HG02852 (cell line): ENCODE data around the gene CDS2.
A peak's percentile ranks its signal among the peaks of the same experiment; 100 is the strongest.

ENCODE experiments used
- ATAC-seq: cut with Tn5 transposase; IDR thresholded peaks from one replicate; pipeline ENCODE4 v1.9.1; 2021; ENCODE audit warnings: mild to moderate bottlenecking, moderate library complexity; ENCODE audit not compliant: unreplicated experiment

The CDS2 gene

DNA sequence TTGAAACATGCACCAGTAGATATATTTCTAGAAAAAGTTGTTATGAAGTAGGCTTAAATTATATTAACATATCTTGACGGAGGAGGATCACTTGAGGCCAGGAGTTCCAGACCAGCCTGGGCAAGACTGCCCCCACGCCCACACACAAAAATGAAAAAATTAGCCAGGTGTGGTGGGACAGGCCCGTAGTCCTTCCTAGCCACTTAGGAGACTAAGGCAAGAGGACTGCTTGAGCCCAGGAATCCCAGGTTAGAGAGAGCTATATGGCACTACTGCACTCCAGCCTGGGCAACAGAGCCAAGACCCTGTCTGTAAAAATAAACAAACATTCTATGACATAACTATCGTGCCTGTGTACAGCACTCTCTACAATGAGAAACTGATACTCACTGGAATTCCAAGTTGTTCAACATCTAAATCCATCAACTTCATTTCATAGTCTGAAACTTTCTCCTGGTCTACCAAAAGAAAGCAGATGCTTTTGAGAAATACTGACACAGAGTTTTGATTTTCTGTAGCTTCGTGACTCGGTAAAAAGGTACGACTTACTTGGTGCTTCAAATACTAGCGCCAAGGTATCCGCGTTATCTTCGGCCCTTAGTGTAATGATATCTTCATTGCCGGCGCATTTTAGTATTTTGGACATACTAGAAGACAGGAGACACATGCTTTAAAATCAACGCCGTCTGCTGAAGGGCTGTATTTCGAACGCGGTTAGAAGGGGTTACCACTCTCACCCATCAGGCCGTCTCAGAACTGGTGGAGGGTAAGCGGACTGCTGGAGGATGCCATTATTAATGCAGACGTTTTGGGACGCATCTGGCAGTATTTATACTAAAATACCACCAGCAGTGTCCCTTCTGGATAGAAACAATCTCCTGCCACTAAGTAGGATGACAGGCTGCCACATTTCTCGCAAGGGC, 8.3 kb upstream of the CDS2 start:
- ATAC-seq = no peak

DNA sequence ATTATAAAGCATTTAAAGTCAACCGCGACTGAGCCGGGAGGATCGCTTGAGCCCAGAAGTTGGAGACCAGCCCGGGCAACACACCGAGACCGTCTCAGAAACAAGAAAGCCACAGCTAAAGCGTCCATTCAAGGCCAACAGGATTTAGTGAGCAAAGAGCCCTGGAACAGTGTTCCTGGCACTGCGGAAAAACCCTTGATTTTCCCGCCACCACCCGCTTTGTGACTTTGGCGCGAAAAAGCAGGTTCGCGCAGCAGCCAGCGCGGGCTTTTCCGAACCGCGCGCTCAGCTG, 7.7 kb upstream of the CDS2 start:
- ATAC-seq = no peak

DNA sequence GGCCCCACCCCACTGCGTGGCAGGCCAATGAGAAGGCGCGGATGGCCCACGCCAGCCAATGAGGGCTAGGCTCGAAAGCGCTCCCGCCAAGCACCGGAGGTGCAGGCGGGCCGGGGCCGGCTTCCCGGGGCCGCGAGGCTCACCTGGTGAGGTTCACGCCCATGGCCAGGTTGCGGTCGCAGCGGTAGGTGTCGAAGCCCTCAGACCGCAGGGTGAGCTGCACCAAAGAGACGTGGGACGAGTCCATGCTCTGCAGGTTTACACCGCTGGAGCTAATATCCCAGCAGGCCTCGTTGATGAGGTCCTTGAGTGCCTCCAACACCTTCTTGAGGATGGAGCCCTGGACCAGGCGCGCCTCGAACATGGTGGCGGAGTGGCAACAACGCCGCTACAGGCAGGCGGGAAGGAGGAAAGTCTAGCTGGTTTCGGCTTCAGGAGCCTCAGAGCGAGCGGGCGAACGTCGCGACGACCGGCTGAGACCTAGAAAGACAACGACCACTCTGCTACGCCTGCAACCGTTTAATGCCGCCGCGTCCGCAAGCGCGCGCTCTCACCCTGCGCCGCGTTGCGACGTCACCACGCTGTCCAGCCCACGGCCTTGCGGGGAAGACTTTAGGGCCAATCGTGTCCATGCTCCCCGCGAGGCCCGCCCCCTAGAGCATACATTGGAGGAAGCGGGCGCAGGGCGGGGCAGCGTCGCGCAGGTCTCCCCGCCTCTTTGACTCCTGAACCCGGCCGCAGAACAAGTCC, 7.2 kb upstream of the CDS2 start, which contains the start of gene PCNA:
Gene PCNA, minus strand, starts transcription at position 524 of the 750 bp plus-strand sequence. Its CDS starts 160 bp downstream, at position 364.
- ATAC-seq = peak; percentile 96

DNA sequence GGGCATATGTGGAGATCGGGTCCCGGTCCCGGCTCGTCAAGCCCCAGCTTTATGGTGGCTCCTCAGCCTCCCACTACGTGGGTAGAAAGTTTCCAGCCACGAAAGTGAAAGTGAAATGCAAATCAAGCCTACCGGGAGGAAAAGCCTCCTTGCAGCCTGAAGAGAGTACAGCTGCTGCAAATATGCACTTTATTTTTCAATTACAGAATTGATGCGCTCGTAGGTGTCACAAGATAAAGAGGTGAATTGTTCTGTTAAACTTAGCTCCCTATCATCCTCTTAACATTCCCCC, 6.7 kb upstream of the CDS2 start:
- ATAC-seq = no peak

DNA sequence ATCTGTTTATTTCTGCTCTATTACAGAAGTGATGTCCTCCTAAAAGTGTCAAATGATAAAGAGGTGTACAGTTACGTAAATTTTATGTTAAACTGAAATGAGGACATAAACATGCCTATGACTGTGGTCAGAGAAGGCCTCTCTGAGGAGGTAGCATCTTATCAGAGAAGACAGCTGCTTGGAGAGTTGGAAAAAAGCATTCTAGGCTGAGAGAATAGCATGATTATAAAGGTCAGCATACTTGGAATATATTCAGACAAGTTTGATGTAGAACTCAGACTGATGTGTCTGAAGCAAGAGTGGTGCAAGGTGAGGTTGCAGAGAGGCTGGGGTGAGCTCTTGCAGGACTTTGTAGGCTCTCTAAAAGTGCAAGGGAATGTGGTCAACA, 3.9 kb upstream of the CDS2 start:
- ATAC-seq = no peak

DNA sequence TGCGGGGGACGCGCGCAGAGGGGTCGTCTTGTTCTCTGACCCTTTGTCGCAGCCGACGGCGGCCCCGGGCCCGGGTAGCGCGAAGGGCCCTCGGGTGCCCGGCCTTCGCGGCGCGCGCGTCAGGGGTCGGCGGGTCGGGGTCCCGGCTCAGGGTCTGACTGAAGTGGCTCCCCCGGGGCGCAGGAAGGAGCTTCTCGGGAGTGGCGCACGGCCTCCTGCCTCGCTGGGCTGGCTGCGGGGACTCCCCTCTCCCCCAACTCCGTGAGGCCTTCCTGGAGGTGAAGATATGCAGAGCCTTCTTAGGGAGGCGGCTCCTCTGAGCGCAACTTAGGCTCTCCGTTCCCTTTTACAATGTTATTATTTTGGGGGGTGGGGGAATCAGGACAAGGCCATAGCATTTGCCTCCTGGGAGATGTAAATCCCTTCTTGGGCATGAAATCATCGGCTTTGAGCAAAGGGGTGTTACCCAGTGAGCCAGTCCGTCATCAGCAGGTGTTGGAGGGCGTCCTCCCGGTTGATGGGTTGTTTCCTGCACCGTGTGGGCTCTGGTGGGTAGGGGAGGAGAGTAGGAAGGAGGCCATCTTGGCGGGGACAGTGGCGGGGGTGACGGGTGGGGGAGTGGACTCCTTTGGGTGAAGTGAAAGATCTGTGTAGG, 523 bp downstream of the CDS2 start:
- peak; percentile 18 for ATAC-seq

DNA sequence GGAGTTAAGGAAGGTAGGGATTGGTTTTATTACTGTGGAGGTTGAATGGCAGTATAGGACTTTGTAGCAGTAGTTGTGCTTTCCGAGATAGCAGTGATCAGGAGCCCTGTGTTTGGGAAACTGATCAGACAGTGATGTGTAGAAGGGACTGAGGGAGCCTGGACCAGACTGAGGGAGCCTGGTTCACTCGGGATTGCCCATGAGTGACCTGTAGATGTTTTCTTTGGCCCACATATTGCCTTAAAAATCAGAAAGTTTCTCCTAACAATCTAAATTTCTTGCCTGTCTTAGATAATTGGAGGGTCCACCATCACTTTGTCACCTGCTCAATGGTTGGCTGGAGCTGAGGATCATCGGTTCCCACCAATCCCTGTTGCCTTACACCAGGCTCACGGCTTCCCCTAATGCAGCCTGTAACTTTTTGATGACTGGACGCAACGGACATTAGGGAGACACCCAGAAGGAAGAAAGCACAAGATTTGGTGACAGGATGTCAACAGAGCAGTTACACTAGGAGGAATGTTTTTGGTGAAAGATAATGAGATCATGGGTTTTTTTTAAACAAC, 1.1 kb downstream of the CDS2 start:
- ATAC-seq = no peak

DNA sequence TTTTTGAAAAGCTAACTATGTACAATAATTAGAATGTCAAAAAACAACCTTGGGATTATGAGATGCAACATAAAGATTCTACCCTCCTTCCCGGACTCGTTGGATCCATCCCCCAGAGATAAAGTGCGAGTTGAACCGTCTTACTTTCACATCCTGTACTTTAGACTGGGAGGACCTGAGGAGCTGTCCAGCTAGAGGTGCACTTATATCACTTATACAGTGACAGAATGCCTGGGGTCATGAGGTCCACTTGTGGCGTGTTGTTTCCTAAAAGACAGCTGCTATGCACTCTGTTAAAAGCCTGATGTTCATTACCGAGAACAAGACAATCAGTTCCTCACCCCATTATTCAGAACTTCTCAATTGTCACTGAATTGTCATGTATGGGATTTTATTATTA, 2.1 kb downstream of the CDS2 start:
- no peak for ATAC-seq

DNA sequence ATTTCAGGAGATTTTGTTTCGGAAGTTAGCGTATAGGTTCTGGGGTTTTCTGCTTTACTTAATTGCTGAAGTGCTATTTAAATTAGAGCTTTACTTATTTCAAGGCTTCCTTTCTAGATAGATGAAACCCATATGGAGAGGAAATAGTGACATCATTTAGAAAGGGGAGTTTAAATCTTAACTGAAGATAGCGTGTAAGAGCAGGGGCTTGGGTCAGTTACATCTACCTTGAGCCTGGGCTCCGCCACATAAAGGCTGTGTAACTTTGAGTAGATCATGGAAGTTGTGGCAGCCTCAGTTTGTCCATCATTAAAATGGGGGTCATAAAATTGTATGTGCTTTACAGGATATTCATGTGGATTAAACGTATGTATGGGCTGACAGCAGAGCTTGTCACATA, 4.7 kb downstream of the CDS2 start:
- no peak for ATAC-seq

DNA sequence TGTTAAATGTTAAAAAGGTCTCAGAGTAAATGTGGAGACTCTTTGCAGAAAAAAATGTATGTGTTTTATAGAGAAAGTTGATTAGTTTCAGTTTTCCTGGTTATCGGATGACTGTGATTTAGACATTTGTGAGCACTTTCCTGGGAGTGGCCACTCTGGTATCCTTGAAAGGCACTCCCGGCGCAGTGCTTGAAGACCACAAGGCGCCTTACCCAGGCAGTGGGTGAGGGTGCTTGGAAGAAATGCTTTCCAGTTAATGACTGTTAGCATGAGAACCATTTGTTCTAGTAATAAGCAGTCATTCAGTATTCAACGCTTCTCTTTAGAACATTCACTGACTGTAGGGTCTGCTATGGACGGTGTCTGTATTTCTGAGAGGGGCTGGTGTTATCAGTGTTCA, 7.2 kb downstream of the CDS2 start:
- no peak for ATAC-seq

DNA sequence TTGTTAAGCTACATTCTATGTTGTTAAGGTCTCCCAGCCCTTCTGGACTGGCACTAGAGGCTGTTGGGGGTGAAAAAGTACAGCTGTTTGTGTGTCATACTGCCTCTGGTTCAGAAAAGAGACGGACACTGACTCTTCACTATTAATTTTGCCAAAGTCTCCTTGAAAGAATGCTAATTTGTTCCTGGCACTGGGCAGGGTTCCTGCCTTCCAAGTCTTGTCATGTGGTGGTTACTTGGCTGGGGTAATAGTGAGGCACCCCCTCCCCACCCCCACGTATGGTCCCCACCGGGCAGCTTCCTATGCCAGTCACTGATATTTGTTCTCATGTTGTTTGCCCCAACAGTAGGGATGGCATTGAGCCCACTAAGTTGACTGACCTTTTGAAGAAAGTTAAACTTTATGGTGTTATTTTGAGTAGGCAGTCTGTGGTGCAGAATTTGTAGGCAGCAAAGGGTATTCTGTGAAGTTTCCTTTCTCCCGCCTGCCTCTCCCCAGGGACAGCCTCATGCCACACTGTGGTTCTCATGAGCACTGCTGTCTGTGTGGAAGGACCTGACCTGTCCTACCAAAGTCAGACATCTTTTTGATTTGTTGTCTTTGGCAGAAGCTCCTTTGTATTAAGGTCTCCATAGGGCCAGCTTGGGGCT, 8.7 kb downstream of the CDS2 start:
- no peak for ATAC-seq

DNA sequence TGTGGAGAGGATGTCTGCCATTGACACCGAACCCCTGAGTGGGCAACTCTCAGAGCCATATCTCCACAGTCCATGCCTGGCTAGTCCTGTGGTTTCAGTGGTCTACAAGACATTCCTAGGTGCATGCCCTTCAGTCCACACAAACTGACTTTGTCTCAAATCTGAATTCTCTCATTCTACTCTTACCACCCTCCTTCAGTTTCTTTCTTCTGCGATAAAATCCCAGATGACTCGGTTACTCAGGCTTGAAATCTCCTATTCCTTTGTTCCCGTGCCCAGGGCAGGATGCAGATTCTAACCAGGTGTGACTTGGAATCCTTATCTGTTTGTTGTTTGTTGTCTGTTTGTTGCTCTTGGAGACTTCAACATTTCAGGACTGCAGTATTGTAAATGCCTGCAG, 9.3 kb downstream of the CDS2 start:
- no peak for ATAC-seq

DNA sequence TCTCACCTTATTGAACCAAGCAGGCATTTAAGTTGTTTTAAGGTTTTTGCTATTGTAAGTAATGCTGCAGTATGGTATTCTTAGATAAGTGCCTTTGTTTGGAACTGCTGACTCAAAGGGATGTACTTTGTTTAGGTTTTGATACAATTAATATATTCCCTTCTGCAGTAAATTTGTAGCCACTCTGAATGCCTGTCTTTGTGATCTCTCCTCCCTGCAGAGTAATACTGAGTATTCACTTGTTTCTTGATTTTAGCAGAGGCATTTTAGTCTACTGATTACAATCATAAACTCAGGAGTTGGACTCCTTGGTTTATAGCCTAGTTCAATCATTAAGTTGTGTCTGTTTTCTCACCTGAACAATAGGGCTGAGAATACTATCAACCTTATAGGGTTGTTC, 13.4 kb downstream of the CDS2 start:
- no peak for ATAC-seq

DNA sequence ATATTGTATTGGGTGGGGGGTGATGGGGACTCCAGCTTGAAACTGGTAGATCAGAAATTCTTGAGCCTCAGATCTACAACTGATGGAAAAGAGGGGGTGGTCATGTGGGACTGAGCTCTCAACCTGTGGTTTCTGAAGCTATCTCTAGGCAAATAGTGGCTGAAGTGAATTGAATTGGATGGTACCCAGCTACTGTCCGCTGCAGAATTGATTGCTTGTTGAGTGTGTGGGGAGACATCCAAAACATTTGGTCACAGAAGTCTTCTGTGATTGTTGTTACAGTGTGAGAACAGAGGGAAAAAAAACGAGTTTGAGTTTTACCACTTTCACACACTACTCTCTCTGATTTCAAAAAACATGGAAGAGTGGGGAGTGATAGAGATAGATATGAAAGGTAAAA, 14.8 kb downstream of the CDS2 start:
- no peak for ATAC-seq

DNA sequence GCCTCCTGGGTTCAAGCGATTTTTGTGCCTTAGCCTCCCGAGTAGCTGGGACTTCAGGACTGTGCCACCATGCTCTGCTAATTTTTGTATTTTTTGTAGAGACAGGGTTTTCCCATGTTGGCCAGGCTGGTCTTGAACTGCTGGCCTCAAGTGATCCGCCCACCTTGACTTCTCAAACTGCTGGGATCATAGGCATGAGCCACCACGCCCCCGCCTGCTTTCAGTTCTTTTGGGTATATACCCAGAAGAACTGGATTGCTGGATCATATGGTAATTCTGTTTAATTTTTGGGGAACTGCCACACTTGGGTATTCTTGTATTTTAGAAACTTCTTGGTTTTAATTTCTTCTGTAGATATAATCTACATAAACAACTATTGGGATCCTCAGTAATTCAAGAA, 17.0 kb downstream of the CDS2 start:
- ATAC-seq = no peak

DNA sequence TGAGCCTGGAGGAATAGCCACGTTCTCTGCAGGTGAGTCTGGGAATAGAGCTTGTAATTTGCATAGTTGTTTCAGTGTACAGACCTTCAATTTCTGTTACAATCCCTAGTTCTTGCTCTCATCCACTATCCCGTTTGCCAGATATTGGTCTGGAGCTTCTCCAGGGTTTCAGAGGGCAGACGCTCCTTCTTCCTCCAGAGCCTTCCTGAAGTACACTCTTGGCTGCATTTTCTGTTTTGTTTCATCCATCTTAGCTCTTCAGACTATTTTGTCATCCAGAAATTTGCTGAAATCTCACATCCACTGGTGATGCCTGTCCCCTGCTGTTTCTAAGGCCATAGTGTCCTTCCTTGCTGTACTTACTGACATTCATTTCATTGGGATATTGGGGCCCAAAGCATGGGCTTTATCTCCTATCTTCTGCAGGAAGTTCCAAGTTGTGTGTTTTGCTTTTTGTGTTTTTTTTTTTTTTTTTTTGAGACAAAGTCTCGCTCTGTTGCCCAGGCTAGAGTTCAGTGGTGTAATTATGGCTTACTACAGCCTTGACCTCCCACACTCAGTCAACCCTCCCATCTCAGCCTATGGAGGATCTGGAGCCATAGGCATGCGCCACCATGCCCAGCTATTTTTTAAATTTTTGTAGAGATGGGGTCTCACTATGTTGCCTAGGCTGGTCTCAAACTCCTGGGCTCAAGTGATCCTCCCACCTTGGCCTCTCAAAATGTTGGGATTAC, 18.7 kb downstream of the CDS2 start:
- ATAC-seq = peak; percentile 44

DNA sequence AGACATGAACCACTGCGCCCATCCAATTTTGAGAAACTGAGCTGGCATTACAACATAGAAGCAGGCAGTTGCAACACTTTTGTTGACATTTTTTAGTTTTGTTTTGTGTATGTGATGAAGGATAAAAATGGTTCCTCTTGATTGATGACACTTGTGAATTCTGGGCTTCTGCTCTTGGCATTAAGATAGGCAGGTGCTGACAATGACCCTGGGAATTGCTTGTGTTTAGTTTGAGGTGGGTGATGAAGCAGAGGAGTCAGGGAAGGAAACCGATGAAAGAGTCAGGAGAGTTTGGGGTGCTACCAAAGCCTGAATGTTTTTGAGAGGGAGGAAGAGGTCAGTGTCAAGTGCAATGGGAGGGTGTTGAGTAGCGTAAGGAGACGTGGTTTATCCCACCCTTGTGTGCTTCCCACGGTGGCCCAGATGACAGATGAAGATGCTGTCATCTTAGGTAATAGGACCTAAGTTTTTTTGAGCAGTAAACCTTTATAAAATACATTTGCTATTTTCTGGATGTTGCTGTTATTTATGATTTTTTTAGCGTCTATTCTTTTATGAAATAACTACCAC, 19.4 kb downstream of the CDS2 start:
- ATAC-seq = no peak

DNA sequence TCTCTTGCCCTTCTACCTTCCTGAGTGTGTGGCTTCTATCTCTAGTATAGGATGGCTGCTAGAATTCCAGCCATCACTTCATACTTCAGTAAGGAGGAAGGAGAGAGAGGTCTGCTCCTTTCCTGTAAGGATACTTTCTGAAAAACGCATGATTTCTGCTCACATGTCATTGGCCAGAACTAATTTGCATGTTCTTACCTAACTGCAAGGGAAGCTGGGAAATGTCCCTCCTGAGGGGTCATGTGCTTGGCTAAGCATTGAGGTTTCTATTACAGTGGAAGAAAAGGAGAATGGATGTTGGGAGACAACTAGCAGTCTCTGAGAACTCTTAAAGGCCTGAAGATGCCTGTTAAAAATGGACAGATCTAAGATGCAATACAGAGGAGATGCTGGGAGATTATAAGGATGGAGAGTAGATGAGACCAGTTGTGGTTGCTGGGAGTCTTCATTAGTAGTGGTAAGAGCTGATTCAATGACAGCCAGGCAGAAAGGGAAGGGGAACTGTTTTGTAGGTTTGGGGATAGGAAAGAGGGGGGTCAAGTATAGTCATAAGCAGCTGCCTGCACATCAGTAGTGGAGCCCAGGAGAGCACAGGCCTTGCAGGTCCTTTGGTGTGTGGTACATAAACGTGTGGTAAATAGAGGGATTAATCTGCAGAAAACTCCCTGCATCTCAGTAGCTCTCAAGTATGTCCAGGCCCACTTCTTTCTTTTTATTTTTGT, 20.2 kb downstream of the CDS2 start:
- no peak for ATAC-seq

DNA sequence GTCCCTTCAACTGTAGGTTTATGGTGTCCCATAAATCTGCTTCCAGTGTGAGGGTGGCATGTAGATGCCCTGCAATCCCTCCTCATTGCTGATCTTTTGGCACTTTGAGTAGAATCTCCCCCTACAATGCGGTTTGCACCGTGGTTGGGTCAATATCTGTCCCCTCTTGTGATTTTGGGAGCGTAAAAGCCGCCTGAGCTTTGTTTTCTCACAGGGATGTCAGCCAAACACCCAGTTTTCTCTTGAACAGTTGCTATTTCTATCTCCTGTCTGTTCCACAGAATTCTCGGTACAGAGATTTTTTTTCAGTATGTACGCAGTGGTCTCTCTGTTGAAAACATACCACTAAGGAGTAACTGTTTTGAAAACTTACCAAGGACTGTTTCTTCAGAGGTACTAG, 21.8 kb downstream of the CDS2 start:
- no peak for ATAC-seq

DNA sequence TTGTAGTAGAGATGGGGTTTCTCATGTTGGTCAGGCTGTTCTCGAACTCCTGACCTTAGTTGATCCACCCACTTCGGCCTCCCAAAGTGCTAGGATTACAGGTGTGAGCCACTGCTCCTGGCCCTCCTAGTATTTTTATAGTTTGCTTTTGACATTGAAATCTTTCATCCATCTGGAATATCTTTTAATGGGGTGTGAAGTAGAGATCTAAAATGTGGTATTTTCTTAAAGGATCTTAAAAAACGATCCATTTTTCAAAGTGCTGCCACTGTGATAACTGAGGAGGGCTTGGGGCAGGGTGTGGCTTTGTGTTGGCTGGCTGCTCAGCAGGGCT, 23.1 kb downstream of the CDS2 start:
- no peak for ATAC-seq
